ENCODE data around the gene VWA3B.

Gene VWA3B

GRCh38 chr2:98346311-98347236, 259.6 kb downstream of the VWA3B start, which contains the start of gene CNGA3:
Gene CNGA3 (plus strand): TSS chr2:98346456. CDS start chr2:98369976, 23,520 bp downstream.
- peak; percentile 9 for DNase-seq

GRCh38 chr2:98347298-98348065, 260.5 kb downstream of the VWA3B start:
- no peak for DNase-seq

DNA sequence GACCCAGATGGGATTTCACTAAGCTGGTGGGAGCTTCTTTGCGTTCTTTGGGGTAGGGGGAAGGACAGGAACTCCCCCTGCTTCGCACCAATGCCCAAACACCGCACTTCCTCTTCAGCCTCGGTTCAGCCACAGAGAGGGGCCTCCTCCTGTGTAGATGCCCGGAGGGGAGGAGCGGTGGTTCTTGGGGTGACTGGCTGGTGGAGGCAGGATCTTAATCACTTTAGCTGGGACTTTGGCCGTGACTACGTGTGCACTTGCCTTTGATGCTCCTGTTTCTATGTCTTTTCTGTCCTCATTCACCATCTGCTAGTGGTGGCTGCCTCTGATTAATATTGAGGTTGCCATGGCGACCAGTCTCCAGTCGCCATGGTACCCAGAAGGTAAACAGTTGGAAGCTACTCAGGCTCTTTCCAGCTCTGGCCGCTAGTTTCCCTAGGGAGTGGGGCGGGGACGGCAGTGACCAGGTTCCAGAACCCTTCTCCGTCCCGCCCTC, 261.1 kb downstream of the VWA3B start:
- no peak for DNase-seq

DNA sequence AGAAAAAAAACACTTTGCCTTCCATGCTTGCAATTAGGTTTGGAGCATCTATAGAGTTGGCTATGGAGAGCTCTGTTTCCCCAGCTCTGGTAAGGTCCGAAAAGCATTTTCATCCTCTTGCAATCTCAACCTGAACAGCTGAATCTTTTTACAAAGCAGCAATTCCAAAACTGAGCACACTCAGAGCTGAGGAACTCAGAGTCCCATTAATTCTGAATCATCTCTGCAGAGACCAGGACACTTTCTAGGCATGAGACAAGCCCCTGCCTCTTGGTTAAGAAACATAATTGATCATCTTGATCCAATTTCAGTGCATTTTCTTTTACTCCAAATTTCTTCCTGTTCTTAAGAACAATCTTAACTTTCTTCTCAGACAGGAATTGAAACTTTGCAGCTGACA, 263.4 kb downstream of the VWA3B start:
- DNase-seq: no peak

GRCh38 chr2:98355881-98356280, 268.9 kb downstream of the VWA3B start:
- DNase-seq: no peak

- no peak for DNase-seq
These were observed 269.8 kb downstream of the VWA3B start for GRCh38 chr2:98356729-98357128.

GRCh38 chr2:98357849-98358248, 270.9 kb downstream of the VWA3B start:
- no peak for DNase-seq

- DNase-seq: no peak
These were observed 273.0 kb downstream of the VWA3B start for GRCh38 chr2:98359986-98360385.

Measured in CD4-positive, alpha-beta T cell treated with Interleukin-10 for 1 hour (primary cell).